GM23338 (cell line): ENCODE results near the gene WSCD1. TPM values are rescaled to one million over a fixed set of nuclear protein-coding genes. Genes with fewer than 3 reads are reported as not detected.

Experiments used
- ATAC-seq: fragments of 200-7000 bp; cut with Tn5 transposase; 3 replicates; pipeline ENCODE4 v1.9.1; 2020
- DNase-seq: peaks from one replicate; pipeline ENCODE4 v3.0.0-alpha.2; 2015; ENCODE audit warnings: low spot score
- H2AFZ ChIP-seq: fragments of 200-600 bp; sonication (generic); 2 replicates; pipeline ENCODE4 v1.8.0; 2016; ENCODE audit warnings: antibody characterized with exemption, mild to moderate bottlenecking, moderate library complexity
- H3F3A ChIP-seq: fragments of 200-600 bp; sonication (generic); replicated peaks from 2 replicates; pipeline ENCODE4 v1.8.0; 2017; ENCODE audit warnings: antibody characterized with exemption, mixed run types, low read depth
- H3K27ac ChIP-seq: fragments of 200-600 bp; sonication (generic); 2 replicates; pipeline ENCODE4 v1.6.1; 2016; ENCODE audit warnings: low read depth
- H3K27me3 ChIP-seq: fragments of 200-600 bp; sonication (generic); 2 replicates; pipeline ENCODE4 v1.8.0; 2016; ENCODE audit warnings: mild to moderate bottlenecking, mixed run types, moderate library complexity; ENCODE audit not compliant: insufficient read depth
- H3K36me3 ChIP-seq: fragments of 200-600 bp; sonication (generic); 2 replicates; pipeline ENCODE4 v1.8.0; 2016; ENCODE audit warnings: mild to moderate bottlenecking; ENCODE audit not compliant: insufficient read depth
- H3K4me1 ChIP-seq: fragments of 200-600 bp; sonication (generic); 2 replicates; pipeline ENCODE4 v1.8.0; 2016; ENCODE audit warnings: mild to moderate bottlenecking, moderate library complexity; ENCODE audit not compliant: insufficient read depth
- H3K4me2 ChIP-seq: fragments of 200-600 bp; sonication (generic); 2 replicates; pipeline ENCODE4 v1.7.1; 2017; ENCODE audit warnings: mixed run types
- H3K4me3 ChIP-seq: fragments of 200-600 bp; sonication (generic); 2 replicates; pipeline ENCODE4 v1.6.1; 2016; ENCODE audit warnings: mixed run types
- H3K79me2 ChIP-seq: fragments of 200-600 bp; sonication (generic); replicated peaks from 2 replicates; pipeline ENCODE4 v1.8.0; 2017; ENCODE audit warnings: mild to moderate bottlenecking; ENCODE audit not compliant: insufficient read depth
- H3K9me2 ChIP-seq: fragments of 200-600 bp; sonication (generic); 2 replicates; pipeline ENCODE4 v1.8.0; 2017; ENCODE audit not compliant: insufficient read depth
- H4K20me1 ChIP-seq: fragments of 200-600 bp; sonication (generic); replicated peaks from 2 replicates; pipeline ENCODE4 v1.8.0; 2017; ENCODE audit warnings: mild to moderate bottlenecking; ENCODE audit not compliant: insufficient read depth
- H3K27ac Mint-ChIP-seq: 2 replicates; pipeline ENCODE4 v1.8.0; 2020; ENCODE audit warnings: inconsistent platforms, mild to moderate bottlenecking, moderate library complexity, mixed read lengths
- H3K27me3 Mint-ChIP-seq: 3 replicates; pipeline ENCODE4 v1.8.0; 2022; ENCODE audit warnings: low read depth, mild to moderate bottlenecking, moderate library complexity, mixed read lengths, inconsistent platforms; ENCODE audit not compliant: insufficient read depth, poor library complexity
- H3K36me3 Mint-ChIP-seq: 3 replicates; pipeline ENCODE4 v1.8.0; 2021; ENCODE audit warnings: low read depth, mild to moderate bottlenecking, inconsistent platforms, moderate library complexity, mixed read lengths
- H3K4me1 Mint-ChIP-seq: 3 replicates; pipeline ENCODE4 v1.8.0; 2020; ENCODE audit warnings: mild to moderate bottlenecking, inconsistent platforms, mixed read lengths
- H3K4me3 Mint-ChIP-seq: 3 replicates; pipeline ENCODE4 v1.8.0; 2021; ENCODE audit warnings: moderate library complexity, mild to moderate bottlenecking, inconsistent platforms, mixed read lengths
- H3K9me3 Mint-ChIP-seq: 3 replicates; pipeline ENCODE4 v1.8.0; 2020; ENCODE audit warnings: moderate library complexity, mild to moderate bottlenecking, inconsistent platforms, mixed read lengths
- EZH2 ChIP-seq: fragments of 200-600 bp; sonication (generic); IDR thresholded peaks from one replicate; pipeline ENCODE4 v1.8.0; 2017; ENCODE audit warnings: antibody characterized with exemption, mild to moderate bottlenecking, low read depth; ENCODE audit not compliant: unreplicated experiment
- EZH2phosphoT487 ChIP-seq: fragments of 200-600 bp; sonication (generic); IDR thresholded peaks from one replicate; pipeline ENCODE4 v1.8.1; 2018; ENCODE audit warnings: antibody characterized with exemption; ENCODE audit not compliant: unreplicated experiment
- POLR2AphosphoS5 ChIP-seq: IDR thresholded peaks from 2 replicates; pipeline ENCODE4 v1.6.1; 2016; ENCODE audit warnings: antibody characterized with exemption, low read depth
- ZNF114 ChIP-seq: fragments of 250-450 bp; sonication (Bioruptor Pico); IDR thresholded peaks from 2 replicates; pipeline ENCODE4 v1.5.0; 2020; ENCODE audit warnings: mild to moderate bottlenecking, moderate library complexity
- polyA plus RNA-seq: library from polyadenylated mRNA; unstranded; fragments of >200 nt; fragmentation: Nextera tagmentation; extraction: Ambion mirVana; gene quantifications from 2 replicates; pipeline ENCODE4 v1.2.1, GENCODE V29; 2016
- total RNA-seq: library from RNA; depleted of rRNA; stranded (reverse); fragments of >200 nt; shearing (Covaris generic); gene quantifications from 2 replicates; pipeline ENCODE4 v1.2.3, GENCODE V29; 2014
- TF ChIP-seq, protein P1 (sequence below): fragments of 250-450 bp; sonication (Bioruptor Pico); IDR thresholded peaks from 2 replicates; pipeline ENCODE4 v1.5.0; 2020; ENCODE audit warnings: mild to moderate bottlenecking, moderate library complexity
- TF ChIP-seq, protein P2 (sequence below), 2 experiments: fragments of 200-600 bp in 1 of 2; sonication (generic) in 1 of 2; conservative IDR thresholded peaks; 2 replicates each; pipeline versions ENCODE4 v1.5.1 to v1.6.1; 2016 to 2017; ENCODE audit warnings: antibody characterized with exemption in 2 of 2, low read depth in 2 of 2, mild to moderate bottlenecking in 2 of 2, moderate library complexity in 1 of 2

WSCD1 gene
- total and polyA plus RNA-seq, 2 experiments from 2014 or later: 6.1 to 38.9 TPM

DNA sequence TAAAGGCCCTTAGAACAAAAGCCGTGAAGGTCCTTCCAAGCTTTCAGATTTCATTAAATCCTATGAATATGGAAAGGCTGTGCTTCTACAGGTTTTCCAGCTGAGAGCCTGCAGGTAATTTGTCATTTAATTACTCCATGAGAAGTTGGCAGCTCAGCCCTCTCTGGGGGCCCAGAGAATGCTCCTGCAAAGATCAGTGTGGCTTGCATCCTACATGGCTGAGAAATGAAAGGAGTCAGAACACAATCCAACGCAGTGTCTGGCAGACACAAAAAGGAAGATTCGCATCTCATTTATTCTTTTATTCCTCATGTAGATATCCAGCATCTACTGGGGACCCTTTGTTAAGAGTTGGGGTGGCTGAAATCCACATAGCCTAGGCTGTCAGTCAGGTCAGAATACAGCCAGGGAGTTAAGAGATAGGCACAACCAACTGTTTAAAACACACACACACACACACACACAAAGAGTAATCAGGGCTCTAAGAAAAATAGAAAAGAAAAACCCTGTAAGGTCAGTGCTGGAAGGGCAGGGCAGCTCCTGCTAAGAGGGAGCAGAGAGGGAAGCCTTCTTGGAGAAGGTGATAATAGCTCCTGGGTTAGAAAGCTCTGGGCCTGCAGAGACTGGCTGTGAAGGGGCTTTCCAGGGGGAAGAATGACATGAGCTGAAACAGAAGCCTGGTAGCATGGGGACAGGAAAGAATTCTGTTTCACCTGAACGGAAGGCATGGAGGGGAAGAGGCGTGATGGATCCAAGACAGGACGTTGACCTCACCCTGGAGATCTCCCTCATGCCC, 46.9 kb upstream of the WSCD1 start:
- Histone ChIP-seq H3K4me3 (no peak overlapping the region), H3K36me3 (no peaks in the 10 kb centered on the region), H3K9me2 (peaks cover 3% of the 10 kb centered on the region; the same call in 1 of the 2 replicates), H3F3A (no peaks in the 10 kb centered on the region), H4K20me1 (no peaks in the 10 kb centered on the region), H2AFZ (no peak overlapping the region), H3K27me3 (no peaks in the 10 kb centered on the region), H3K4me2 (no peak overlapping the region), H3K4me1 (no peaks in the 10 kb centered on the region), H3K79me2 (no peaks in the 10 kb centered on the region), H3K27ac (no peak overlapping the region)
- H3K4me3 Mint-ChIP-seq: no peak overlapping the region
- peaks cover 7% of the 10 kb centered on the region for H3K4me1 Mint-ChIP-seq
- no peaks in the 10 kb centered on the region for H3K36me3 Mint-ChIP-seq
- H3K9me3 Mint-ChIP-seq: peaks cover 10% of the 10 kb centered on the region
- ATAC-seq (no peak), DNase-seq (no peak)
- H3K27ac Mint-ChIP-seq: no peak overlapping the region
- no peak for TF ChIP-seq POLR2AphosphoS5
- no peak for TF ChIP-seq EZH2phosphoT487
- no peak for TF ChIP-seq ZNF114 (CRISPR knock-in tag)
- no peak for TF ChIP-seq EZH2
- TF ChIP-seq, protein P1, sequence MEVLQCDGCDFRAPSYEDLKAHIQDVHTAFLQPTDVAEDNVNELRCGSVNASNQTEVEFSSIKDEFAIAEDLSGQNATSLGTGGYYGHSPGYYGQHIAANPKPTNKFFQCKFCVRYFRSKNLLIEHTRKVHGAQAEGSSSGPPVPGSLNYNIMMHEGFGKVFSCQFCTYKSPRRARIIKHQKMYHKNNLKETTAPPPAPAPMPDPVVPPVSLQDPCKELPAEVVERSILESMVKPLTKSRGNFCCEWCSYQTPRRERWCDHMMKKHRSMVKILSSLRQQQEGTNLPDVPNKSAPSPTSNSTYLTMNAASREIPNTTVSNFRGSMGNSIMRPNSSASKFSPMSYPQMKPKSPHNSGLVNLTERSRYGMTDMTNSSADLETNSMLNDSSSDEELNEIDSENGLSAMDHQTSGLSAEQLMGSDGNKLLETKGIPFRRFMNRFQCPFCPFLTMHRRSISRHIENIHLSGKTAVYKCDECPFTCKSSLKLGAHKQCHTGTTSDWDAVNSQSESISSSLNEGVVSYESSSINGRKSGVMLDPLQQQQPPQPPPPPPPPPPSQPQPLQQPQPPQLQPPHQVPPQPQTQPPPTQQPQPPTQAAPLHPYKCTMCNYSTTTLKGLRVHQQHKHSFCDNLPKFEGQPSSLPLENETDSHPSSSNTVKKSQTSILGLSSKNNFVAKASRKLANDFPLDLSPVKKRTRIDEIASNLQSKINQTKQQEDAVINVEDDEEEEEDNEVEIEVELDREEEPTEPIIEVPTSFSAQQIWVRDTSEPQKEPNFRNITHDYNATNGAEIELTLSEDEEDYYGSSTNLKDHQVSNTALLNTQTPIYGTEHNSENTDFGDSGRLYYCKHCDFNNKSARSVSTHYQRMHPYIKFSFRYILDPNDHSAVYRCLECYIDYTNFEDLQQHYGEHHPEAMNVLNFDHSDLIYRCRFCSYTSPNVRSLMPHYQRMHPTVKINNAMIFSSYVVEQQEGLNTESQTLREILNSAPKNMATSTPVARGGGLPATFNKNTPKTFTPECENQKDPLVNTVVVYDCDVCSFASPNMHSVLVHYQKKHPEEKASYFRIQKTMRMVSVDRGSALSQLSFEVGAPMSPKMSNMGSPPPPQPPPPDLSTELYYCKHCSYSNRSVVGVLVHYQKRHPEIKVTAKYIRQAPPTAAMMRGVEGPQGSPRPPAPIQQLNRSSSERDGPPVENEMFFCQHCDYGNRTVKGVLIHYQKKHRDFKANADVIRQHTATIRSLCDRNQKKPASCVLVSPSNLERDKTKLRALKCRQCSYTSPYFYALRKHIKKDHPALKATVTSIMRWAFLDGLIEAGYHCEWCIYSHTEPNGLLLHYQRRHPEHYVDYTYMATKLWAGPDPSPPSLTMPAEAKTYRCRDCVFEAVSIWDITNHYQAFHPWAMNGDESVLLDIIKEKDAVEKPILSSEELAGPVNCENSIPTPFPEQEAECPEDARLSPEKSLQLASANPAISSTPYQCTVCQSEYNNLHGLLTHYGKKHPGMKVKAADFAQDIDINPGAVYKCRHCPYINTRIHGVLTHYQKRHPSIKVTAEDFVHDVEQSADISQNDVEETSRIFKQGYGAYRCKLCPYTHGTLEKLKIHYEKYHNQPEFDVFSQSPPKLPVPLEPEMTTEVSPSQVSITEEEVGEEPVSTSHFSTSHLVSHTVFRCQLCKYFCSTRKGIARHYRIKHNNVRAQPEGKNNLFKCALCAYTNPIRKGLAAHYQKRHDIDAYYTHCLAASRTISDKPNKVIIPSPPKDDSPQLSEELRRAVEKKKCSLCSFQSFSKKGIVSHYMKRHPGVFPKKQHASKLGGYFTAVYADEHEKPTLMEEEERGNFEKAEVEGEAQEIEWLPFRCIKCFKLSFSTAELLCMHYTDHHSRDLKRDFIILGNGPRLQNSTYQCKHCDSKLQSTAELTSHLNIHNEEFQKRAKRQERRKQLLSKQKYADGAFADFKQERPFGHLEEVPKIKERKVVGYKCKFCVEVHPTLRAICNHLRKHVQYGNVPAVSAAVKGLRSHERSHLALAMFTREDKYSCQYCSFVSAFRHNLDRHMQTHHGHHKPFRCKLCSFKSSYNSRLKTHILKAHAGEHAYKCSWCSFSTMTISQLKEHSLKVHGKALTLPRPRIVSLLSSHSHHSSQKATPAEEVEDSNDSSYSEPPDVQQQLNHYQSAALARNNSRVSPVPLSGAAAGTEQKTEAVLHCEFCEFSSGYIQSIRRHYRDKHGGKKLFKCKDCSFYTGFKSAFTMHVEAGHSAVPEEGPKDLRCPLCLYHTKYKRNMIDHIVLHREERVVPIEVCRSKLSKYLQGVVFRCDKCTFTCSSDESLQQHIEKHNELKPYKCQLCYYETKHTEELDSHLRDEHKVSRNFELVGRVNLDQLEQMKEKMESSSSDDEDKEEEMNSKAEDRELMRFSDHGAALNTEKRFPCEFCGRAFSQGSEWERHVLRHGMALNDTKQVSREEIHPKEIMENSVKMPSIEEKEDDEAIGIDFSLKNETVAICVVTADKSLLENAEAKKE (CRISPR knock-in tag): no peak
- TF ChIP-seq, protein P2, sequence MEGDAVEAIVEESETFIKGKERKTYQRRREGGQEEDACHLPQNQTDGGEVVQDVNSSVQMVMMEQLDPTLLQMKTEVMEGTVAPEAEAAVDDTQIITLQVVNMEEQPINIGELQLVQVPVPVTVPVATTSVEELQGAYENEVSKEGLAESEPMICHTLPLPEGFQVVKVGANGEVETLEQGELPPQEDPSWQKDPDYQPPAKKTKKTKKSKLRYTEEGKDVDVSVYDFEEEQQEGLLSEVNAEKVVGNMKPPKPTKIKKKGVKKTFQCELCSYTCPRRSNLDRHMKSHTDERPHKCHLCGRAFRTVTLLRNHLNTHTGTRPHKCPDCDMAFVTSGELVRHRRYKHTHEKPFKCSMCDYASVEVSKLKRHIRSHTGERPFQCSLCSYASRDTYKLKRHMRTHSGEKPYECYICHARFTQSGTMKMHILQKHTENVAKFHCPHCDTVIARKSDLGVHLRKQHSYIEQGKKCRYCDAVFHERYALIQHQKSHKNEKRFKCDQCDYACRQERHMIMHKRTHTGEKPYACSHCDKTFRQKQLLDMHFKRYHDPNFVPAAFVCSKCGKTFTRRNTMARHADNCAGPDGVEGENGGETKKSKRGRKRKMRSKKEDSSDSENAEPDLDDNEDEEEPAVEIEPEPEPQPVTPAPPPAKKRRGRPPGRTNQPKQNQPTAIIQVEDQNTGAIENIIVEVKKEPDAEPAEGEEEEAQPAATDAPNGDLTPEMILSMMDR (conservative IDR thresholded peaks at IDR 0.05; ENCODE audit: low read depth in 2 of 2): no peak
- H3K27me3 Mint-ChIP-seq: no peaks in the 10 kb centered on the region
